ENCODE measurements around the gene SC5D.

Gene SC5D

GRCh38 chr11:121291896-121292494 is 576 bp upstream of the SC5D start:
- peak; percentile 48 for DNase-seq (ENCODE audit: low spot score)

GRCh38 chr11:121293288-121293594 is 670 bp downstream of the SC5D start:
- no peak for DNase-seq (ENCODE audit: low spot score)

GRCh38 chr11:121295246-121296029 is 2.9 kb downstream of the SC5D start:
- DNase-seq (ENCODE audit: low spot score) = no peak

- no peak for DNase-seq (ENCODE audit: low spot score)
Observed at GRCh38 chr11:121297872-121298271, 5.3 kb downstream of the SC5D start.

- no peak for DNase-seq (ENCODE audit: low spot score)
Observed at GRCh38 chr11:121298774-121299173, 6.2 kb downstream of the SC5D start.

GRCh38 chr11:121299417-121299816 is 6.8 kb downstream of the SC5D start:
- no peak for DNase-seq (ENCODE audit: low spot score)

GRCh38 chr11:121300313-121300971 is 7.9 kb downstream of the SC5D start:
- DNase-seq (ENCODE audit: low spot score) = no peak

GRCh38 chr11:121300972-121301699 is 8.6 kb downstream of the SC5D start:
- no peak for DNase-seq (ENCODE audit: low spot score)

GRCh38 chr11:121304759-121305158 is 12.2 kb downstream of the SC5D start:
- DNase-seq (ENCODE audit: low spot score) = no peak

GRCh38 chr11:121308816-121309215 is 16.2 kb downstream of the SC5D start:
- no peak for DNase-seq (ENCODE audit: low spot score)

GRCh38 chr11:121309688-121310087 is 17.1 kb downstream of the SC5D start:
- DNase-seq (ENCODE audit: low spot score) = no peak

GRCh38 chr11:121310908-121311307 is 18.3 kb downstream of the SC5D start:
- no peak for DNase-seq (ENCODE audit: low spot score)

- DNase-seq (ENCODE audit: low spot score) = no peak
Observed at GRCh38 chr11:121311373-121311772, 18.8 kb downstream of the SC5D start.

GRCh38 chr11:121312483-121312882 is 19.9 kb downstream of the SC5D start:
- no peak for DNase-seq (ENCODE audit: low spot score)

- peak; percentile 66 for DNase-seq (ENCODE audit: low spot score)
Observed at GRCh38 chr11:121318848-121319834, 26.6 kb downstream of the SC5D start.

GRCh38 chr11:121321614-121322243 is 29.2 kb downstream of the SC5D start:
- DNase-seq (ENCODE audit: low spot score) = peak; percentile 81

GRCh38 chr11:121323046-121323607 is 30.6 kb downstream of the SC5D start:
- DNase-seq (ENCODE audit: low spot score) = no peak

GRCh38 chr11:121326230-121326629 is 33.7 kb downstream of the SC5D start:
- no peak for DNase-seq (ENCODE audit: low spot score)

GRCh38 chr11:121327553-121327952 is 35.0 kb downstream of the SC5D start:
- no peak for DNase-seq (ENCODE audit: low spot score)

- no peak for DNase-seq (ENCODE audit: low spot score)
Observed at GRCh38 chr11:121328176-121328966, 35.8 kb downstream of the SC5D start.

All from globus pallidus (tissue), 1 donor.